ENCODE measurements around the gene EIF4G3. TPM values are rescaled to one million over a fixed set of nuclear protein-coding genes. Genes with fewer than 3 reads are reported as not detected.

Gene EIF4G3
- polyA plus RNA-seq, 3 donors = 5.1 to 34.2 (median 5.8) TPM

- peak overlapping the region in 1 of 2 donors; percentile 60 for H3K27ac ChIP-seq (ENCODE audit: low read depth in 1 of 2, low read length in 2 of 2)
- H4K20me1 ChIP-seq (ENCODE audit: insufficient read depth, low read length) = no peaks in the 10 kb centered on the region
- Mint-ChIP-seq H3K9me3 (peaks cover 1 to 13% (median 6%) of the 10 kb centered on the region in 7 donors), H3K4me3 (no peak overlapping the region), H3K36me3 (peaks cover 52 to 65% of the 10 kb centered on the region in 2 donors), H3K27ac (peak overlapping the region in 3 of 7 donors; percentile 27 to 67 (median 55)), H3K4me1 (no peaks in the 10 kb centered on the region), H3K27me3 (ENCODE audit: low read depth in 3 of 3) (no peaks in the 10 kb centered on the region)
- no peak overlapping the region for H3K4me3 ChIP-seq (replicated peaks in 1 of 3; ENCODE audit: low read depth in 2 of 3, low read length in 3 of 3)
- H3K79me2 ChIP-seq (ENCODE audit: insufficient read depth, low read length) = no peaks in the 10 kb centered on the region
- no peak for TF ChIP-seq CTCF (IDR thresholded peaks at IDR 0.05)
- no peaks in the 10 kb centered on the region for H3K27me3 ChIP-seq (ENCODE audit: control insufficient read depth in 2 of 2, insufficient read depth in 2 of 2, low read length in 2 of 2)
- peaks cover 18 to 60% of the 10 kb centered on the region in 2 donors for H3K36me3 ChIP-seq (replicated peaks in 1 of 2; ENCODE audit: control insufficient read depth in 1 of 2, insufficient read depth in 2 of 2, low read length in 2 of 2)
- no CpG with 5 or more reads among the region's 2 CpGs for WGBS (ENCODE audit: insufficient coverage)
- H3K9me3 ChIP-seq (replicated peaks in 1 of 2; ENCODE audit: control insufficient read depth in 1 of 2, insufficient read depth in 1 of 2, low read length in 2 of 2) = peaks cover 0 to 5% of the 10 kb centered on the region in 2 donors
- no peak overlapping the region for H2AFZ ChIP-seq (ENCODE audit: insufficient read depth, low read depth, low read length, poor library complexity, severe bottlenecking)
- intact Hi-C loops (cut with micrococcal nuclease) = no loop called here
- no peaks in the 10 kb centered on the region for H3K4me1 ChIP-seq (ENCODE audit: control insufficient read depth in 1 of 2, insufficient read depth in 2 of 2, low read length in 2 of 2)
- peak in 2 of 3 donors; percentile 1 to 10 for DNase-seq
- H3K4me2 ChIP-seq (replicated peaks; ENCODE audit: extremely low read depth, low read length, poor library complexity, severe bottlenecking) = no peak overlapping the region
- H3K9ac ChIP-seq (ENCODE audit: insufficient read depth, low read length, poor library complexity, severe bottlenecking) = no peak overlapping the region
Measured at GRCh38 chr1:20821466-20821865, 355.2 kb downstream of the EIF4G3 start.

GRCh38 chr1:20819818-20820217 is 356.9 kb downstream of the EIF4G3 start:
- 88% methylated on average over 2 of the region's 5 CpGs for WGBS (ENCODE audit: insufficient coverage)
- Mint-ChIP-seq H3K36me3 (peaks cover 43 to 59% of the 10 kb centered on the region in 2 donors), H3K9me3 (peaks cover 1 to 13% (median 6%) of the 10 kb centered on the region in 7 donors), H3K4me3 (no peak overlapping the region), H3K27me3 (ENCODE audit: low read depth in 3 of 3) (no peaks in the 10 kb centered on the region), H3K27ac (no peak overlapping the region), H3K4me1 (no peaks in the 10 kb centered on the region)
- intact Hi-C loops (cut with micrococcal nuclease) = no loop called here
- H3K9me3 ChIP-seq (replicated peaks in 1 of 2; ENCODE audit: control insufficient read depth in 1 of 2, insufficient read depth in 1 of 2, low read length in 2 of 2) = peaks cover 0 to 5% of the 10 kb centered on the region in 2 donors
- H3K9ac ChIP-seq (ENCODE audit: insufficient read depth, low read length, poor library complexity, severe bottlenecking) = no peak overlapping the region
- peaks cover 15 to 48% of the 10 kb centered on the region in 2 donors for H3K36me3 ChIP-seq (replicated peaks in 1 of 2; ENCODE audit: control insufficient read depth in 1 of 2, insufficient read depth in 2 of 2, low read length in 2 of 2)
- no peaks in the 10 kb centered on the region for H3K79me2 ChIP-seq (ENCODE audit: insufficient read depth, low read length)
- H3K4me3 ChIP-seq (replicated peaks in 1 of 3; ENCODE audit: low read depth in 2 of 3, low read length in 3 of 3) = no peak overlapping the region
- H3K4me1 ChIP-seq (ENCODE audit: control insufficient read depth in 1 of 2, insufficient read depth in 2 of 2, low read length in 2 of 2) = no peaks in the 10 kb centered on the region
- H2AFZ ChIP-seq (ENCODE audit: insufficient read depth, low read depth, low read length, poor library complexity, severe bottlenecking) = no peak overlapping the region
- no peak for TF ChIP-seq CTCF (IDR thresholded peaks at IDR 0.05)
- H4K20me1 ChIP-seq (ENCODE audit: insufficient read depth, low read length) = no peaks in the 10 kb centered on the region
- no peak overlapping the region for H3K27ac ChIP-seq (ENCODE audit: low read depth in 1 of 2, low read length in 2 of 2)
- no peak overlapping the region for H3K4me2 ChIP-seq (replicated peaks; ENCODE audit: extremely low read depth, low read length, poor library complexity, severe bottlenecking)
- no peaks in the 10 kb centered on the region for H3K27me3 ChIP-seq (ENCODE audit: control insufficient read depth in 2 of 2, insufficient read depth in 2 of 2, low read length in 2 of 2)
- DNase-seq = no peak
